ENCODE results near the gene ZC3H11A.

DNA sequence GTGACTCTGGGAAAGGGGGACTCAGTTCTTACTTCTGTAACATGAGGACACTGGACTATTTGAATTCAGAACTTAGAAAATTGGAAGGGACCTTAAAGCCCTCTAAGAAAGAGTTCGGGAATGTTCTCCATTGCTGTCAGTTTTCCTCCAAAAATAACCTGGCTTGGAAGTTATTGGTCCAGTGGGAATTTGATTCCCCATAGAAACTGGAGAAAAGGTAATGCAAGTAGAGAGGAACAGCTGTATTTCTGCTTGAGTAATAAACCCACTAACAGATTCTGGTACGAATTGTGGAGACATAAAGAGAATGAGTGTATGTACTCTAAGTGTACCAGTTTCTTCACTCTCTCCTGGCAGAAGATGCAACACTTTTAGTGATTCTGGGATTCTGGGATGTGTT is 1.8 kb downstream of the ZC3H11A start:
- no peak for TF ChIP-seq CTCF (optimal IDR thresholded peaks at IDR 0.05 in 1 of 3, IDR thresholded peaks at IDR 0.05 in 1 of 3, conservative IDR thresholded peaks at IDR 0.05 in 1 of 3; ENCODE audit: extremely low read depth in 1 of 3, insufficient read depth in 2 of 3, low read length in 3 of 3)
- no peak for TF ChIP-seq EZH2 (IDR thresholded peaks at IDR 0.05; ENCODE audit: low read length)

Data from keratinocyte (primary cell).